Endometrial microvascular endothelial cells (primary cell): ENCODE results near the gene B3GAT2. TPM values are rescaled to one million over a fixed set of nuclear protein-coding genes. Genes with fewer than 3 reads are reported as not detected.

Experiments
- in situ Hi-C: cut with HindIII; loops from 2 replicates; pipeline ENCODE4 v1.10.0; 2017; ENCODE audit warnings: low sequenced_read_pairs, low pct_unique_long_range_greater_than_20kb; ENCODE audit errors: inconsistent ontology term
- total RNA-seq: library from RNA; depleted of rRNA; stranded (reverse); fragments of >200 nt; gene quantifications from one replicate; pipeline ENCODE4 v1.2.3, GENCODE V29; 2015; ENCODE audit errors: inconsistent ontology term

Gene B3GAT2
- total RNA-seq, 1 donor from 2014 or later = not detected

DNA sequence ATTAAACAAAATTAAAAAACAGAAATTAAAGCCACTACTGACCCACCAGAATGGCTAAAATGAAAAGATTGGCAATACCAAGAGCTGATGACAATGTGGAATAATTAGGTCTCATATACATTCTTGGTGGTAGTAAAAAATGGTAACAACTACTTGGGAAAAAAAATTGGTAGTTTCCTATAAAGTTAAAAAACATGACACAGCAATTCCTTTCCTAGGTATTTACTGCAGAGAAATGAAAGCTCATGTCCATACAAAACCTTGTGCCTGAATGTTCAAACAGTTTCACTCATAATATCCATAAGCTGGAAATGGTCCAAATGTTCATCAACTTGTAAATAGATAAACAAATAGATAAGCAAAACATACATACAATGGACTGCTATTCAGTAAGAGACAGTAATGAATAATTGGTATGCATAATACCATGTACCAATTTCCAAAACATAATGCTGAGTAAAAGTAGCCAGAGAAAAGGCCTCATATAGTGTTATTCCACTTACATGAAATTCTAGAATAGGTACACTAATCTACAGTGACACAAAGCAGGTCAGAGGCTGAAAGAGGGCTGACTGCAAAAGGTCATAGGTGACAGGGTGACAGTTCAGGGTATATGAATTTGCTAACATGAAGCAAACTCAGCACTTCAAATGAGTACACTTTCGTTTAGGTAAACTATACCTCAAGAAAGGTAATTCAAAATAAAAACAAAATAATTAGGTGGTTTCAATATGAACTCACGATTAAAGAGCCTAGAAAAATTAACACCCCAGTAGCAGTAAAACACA is 53.0 kb downstream of the B3GAT2 start:
- in situ Hi-C loops = no loop called here

DNA sequence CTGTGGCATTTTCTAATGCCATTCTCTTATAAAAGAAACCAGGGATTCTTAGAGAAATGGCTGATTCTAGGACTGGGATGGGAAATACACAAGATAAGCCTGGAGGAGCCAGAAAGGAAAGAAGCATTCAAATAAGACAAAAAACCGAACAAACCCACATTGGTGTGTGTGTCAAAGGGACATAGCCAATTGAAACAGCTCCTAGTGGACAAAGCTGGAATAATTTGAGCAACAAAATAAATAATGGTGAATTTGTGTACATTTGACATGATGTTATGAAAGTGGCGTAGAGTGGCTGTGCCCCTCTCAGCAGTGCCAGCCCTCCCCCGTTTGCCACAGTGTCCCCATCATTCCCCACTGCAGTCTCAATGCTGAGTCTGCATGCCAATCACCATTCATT is 55.5 kb downstream of the B3GAT2 start:
- in situ Hi-C loops = no loop called here

DNA sequence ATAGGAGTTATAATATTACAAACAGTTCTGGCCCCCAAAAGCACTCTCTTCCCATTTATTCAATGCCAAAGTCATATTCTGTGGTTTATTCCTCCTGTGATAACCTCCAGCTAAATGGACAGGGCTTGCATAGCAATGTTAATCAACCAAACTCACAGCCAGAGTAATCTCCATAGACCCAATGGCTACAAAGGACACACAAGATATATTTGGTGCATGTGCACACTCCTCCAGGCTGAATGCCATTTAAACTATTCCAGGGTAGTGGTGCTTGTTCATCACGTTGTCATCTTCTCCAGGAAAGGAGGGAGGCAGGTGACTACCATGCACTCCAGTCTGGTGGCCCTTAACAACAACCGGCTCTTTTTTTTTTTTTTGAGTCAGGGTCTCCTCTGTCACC is 56.8 kb downstream of the B3GAT2 start:
- in situ Hi-C loops = no loop called here

DNA sequence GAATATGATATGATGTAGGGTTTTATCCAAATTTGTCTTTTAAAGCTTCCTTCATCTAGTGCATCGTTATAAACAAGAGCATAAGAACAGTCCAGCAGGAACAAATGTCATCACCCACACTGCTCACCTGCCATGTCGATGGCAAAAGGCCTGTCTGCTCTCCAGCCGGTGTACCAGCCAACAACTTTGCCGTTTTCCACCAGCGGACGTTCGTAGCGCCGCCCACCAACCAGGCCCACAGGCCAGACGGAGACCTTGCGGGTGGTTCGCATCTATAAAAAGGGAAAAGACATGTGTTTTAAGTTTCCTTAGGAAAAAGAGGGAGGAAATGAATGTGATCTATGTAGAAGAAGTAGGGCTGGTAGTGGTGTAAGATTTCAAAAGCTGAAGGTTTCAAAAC is 62.9 kb downstream of the B3GAT2 start:
- in situ Hi-C loops = no loop called here

DNA sequence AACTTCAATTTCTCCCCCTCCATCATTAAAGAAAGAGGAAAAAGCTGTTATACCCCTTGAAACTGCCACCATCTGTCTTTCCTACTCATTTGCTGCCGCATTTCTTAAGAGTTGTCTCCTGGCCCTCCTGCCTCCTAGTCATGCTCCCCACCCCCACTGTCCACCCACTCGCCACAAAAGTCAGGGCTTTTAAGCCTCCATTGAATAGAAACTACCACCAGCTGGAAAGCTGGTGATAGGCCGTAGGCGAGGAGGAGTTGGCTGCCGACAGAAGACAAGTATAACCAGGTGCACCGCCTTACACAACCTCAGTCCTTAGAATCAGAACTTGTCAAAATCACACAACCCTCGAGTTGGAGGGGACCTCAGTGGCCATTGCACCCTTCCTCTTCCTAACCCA is 67.6 kb downstream of the B3GAT2 start:
- in situ Hi-C loops = no loop called here

DNA sequence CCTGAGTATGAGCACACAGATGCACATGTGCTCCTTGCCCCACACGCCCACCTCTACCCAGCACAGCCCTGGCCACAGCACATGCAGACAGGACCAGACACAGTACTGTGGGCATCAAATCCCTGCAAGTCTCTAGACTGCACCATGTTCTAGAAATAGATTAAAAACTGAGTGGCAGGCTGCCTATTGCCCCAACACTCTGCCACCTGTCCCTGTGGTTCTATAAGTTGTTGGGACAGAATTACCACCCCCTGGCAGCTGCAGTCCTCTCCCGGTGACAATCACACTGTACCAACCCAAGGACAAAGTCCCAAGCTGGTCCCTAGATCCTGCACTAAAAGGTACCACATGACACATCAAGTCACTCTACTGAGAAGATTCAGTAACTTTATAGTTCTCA is 70.2 kb downstream of the B3GAT2 start:
- in situ Hi-C loops = no loop called here

DNA sequence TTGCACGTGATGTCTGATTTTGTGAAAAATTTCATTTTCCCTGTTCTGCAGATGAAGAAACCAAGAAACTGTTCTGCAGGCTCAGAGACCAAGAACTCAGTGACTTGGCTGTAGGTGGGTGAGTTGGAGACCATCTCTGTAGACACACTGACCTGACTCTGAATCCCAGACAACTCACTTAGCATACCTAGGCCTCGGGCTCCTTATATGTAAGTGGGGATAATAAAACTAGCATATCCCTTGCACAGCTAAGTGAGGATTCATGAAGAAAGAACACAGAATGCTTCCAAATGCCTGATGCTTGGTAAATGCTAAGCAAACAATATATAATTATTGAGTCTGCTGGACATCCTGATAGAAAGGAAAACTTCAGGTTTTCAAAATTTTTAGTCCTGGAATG is 70.8 kb downstream of the B3GAT2 start:
- in situ Hi-C loops = no loop called here

DNA sequence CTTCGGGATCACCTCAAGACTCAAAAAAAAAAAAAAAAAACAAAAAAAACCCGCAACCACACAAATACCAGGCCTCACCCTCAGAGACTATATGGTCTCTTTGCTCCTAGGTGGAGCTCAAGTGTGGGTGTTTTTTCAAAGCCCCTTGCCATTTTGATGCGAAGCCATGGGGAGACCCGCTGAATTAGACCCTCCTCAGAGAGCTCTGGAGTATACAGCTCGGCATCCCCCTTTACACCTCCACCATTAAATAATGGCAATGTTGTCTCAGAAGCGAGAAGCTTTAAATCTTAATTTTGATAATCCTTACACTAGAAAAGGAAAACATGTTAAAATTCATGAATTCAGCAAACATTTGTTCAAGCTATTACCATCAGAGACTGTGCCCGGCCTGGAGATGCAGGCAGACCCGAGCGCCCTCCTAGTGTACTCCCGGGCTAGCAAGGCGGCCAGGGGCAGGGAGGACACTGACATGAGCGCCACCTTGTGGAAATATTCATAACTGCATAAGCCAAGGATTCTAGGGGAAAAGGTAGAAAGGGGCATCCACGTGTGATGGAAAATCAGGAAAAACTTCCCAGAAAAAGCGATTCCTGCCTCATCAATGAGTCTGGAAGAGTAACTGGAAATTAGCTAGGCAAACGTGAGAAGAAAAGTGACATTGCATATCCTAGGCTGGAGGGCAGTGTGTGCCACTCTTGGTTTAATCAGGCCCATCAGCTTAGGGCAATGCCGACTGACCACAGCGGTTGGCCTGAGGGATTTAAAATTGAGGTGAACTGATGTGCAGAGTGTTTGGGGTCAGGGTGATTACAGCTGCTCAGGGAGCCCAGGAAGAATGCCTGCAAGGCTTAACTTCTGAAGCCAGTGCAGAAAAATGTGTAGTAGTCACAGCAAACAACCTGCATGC is 72.5 kb downstream of the B3GAT2 start:
- in situ Hi-C loops = no loop called here

DNA sequence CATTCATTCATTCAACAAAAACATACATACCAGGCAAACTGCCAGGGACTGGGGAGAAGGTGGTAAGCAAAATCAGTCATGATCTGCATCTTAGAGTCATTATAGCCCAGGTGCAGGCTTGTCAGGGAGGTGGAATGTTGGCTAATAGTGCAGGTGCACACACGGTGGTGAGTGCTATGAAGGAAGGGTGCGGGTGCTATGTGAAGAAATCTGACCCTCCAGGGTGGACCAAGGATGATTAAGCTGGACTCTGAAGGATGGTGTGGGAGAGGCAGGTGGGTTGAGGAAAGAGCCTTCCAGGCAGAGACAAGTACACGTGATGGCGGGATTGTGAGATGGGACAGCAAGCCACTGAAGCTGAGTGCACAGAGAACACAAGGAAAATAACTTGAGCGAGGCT is 77.4 kb downstream of the B3GAT2 start:
- in situ Hi-C loops = no loop called here

DNA sequence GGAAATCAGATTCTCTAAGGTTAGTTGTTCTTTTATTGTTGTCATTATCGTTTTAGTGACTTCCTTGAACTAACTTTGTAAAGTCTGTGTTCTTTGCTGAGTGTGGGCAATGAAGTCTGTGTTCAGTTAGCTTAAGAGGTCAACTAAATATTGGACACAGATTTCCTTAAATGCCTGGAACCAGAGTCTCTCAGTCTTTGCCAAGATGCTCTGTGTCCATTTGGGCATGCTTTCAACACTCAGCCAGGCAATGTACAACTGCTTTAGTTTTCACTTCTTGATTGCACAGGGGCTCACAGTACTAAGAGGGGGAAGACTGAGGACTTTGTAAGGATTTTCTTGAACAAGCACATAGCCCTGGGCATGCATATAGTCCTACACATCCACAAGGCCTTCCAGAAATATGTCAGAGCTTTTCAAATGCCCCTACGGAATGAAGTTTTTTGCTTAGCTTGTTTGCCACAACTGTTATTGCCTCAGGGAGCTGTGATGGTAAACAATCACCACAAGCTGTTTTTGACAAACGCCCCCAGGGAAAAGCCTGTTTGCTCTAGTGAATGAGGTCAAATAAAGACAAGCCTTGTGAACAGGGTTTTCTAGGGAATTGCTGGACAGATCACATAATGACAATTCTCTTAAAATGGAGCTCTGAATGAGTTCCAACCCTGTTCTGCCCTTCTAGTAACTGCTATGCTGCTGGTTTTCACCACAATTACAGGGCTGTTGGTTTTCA is 82.5 kb downstream of the B3GAT2 start:
- in situ Hi-C loops = no loop called here

DNA sequence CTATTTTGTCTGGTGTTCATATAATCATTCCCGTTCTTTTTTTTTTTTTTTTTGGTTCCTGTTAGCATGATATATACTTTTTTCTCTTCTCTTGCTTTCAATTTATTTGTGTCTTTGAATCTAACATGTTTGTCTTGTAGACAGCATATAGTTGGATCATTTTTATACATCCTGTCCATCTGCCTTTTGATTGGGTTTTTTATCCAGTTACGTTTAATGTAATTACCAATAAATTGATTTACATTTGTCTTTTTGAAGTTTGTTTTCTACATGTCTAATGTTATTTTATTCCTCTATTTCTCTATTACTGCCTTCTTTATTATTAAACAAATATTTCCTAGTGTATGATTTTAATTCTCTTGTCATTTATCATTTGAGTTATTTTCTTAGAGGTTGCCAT is 84.4 kb downstream of the B3GAT2 start:
- in situ Hi-C loops = no loop called here

DNA sequence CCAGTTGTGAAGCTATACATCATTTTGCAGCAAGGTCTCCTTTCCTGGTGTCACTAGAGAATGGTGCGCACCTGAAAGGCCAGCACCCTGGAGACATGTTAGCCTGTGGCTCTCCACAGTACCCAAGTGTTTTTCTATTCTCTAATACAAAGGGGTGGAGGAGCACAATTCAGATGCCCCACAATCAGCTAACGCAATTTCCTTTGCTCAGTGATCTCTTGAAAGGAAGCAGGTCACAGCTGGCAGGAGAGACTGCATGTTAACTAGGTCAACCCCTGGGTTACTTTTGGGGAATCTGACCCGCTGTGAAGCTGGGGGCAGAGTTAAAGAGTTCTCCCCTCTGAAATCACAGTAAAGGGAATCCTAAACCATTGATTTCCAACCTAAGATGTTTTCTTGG is 92.5 kb downstream of the B3GAT2 start:
- in situ Hi-C loops = no loop called here

DNA sequence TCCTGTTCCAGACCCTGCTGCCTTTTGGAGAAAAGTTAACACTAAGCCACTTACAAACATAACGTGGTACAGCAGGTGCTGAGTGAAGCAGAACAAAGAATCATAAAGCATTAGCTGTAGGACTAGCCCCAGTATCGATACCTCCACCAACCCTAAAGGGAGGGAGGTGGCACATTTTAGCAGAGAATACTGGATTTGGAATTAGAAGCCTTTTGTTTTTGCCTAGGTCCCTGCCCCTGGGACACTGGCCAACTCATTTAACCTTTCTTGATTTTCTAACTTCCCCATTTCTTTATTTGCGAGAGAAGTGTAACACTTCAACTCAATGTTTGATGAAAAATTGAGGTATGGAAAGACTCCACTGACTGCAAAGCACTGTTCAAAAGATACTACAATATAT is 93.5 kb downstream of the B3GAT2 start:
- in situ Hi-C loops = no loop called here

DNA sequence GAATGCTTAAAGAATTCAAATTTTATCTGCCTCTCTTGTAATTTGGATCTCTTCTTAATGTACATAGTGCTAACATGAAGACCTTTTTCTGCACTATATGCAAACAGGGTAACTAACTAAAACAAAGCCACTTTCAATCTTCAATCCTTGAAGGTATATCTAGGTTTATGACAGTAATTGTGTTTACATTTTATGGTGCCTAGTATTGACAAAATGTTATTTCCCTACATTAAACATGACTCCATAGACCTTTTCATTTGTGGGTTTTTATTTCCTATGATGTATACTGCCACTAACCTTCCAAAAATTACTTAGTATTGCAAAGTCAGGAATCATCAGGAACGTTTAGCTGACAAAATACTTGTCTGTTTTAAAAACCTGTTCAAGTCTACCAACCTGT is 95.9 kb downstream of the B3GAT2 start:
- in situ Hi-C loops = no loop called here

DNA sequence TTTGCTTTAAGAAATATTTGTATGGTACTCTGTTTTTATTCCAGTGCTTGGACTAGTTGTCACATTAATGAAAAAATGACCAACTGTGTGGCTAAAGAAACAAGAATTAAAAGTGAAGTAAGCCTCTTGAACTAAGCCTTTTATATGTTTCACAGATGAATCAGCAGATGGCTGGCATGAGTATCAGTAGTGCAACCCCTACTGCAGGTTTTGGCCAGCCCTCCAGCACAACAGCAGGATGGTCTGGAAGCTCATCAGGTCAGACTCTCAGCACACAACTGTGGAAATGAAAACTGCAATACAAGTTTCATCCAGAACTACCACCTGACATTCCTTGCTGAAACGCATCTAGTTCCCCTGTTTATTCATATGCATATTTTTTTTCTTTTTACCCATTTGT is 96.8 kb downstream of the B3GAT2 start:
- in situ Hi-C loops = no loop called here

DNA sequence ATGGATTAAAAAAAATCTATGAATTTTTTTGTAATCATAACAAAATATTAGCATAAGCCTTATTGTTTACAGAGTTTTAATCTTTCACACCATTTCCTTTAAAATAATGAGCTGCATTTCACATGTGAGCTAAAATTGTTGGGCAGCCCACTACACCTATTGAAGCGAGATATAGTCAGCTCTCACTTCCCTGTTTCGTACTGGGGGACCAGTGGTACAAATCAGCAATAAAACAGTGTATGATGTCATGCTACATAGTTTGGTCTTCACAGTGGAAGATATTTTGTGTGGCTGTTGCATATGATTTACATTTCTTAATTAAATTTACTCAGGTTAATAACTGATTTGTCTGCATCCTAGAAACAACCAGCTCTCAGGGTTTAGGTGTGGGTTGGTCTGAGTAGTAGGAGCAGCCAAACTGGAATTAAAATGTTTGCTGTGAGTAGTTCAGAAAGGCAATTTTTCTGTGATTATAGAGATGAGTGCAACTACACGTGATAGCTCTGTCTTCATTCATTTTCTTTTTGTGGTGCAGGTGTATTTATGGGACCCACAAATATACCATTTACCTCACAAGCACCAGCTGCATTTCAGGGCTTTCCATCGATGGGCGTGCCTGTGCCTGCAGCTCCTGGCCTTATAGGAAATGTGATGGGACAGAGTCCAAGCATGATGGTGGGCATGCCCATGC is 99.3 kb downstream of the B3GAT2 start:
- in situ Hi-C loops = no loop called here

DNA sequence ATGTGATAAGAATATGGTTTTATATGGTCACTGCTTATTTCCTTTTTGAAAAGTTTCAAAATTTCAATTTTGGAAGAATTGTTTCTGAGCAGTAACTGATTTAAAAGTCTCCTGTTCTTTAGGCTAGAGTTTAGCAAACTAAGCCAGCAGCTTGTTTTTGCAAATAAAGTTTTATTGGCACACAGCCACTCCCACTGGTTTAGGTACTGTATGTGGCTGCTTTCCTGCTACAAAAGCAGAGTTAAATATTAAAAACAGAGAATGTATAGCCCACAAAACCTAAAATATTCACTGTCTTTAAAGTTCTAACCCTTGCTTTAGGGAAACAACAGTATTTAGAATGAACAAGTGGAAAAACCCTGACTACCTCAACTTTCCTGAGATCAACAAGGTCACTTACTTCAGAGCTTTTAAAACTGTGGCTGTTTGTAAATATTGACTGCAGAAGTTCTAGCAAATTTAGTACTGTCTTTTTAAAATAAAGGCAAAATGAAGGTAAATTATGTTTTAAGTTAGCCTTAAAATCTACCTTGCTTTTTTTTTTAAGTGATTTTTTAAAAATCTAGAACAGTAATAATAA is 104.1 kb downstream of the B3GAT2 start:
- in situ Hi-C loops = no loop called here

DNA sequence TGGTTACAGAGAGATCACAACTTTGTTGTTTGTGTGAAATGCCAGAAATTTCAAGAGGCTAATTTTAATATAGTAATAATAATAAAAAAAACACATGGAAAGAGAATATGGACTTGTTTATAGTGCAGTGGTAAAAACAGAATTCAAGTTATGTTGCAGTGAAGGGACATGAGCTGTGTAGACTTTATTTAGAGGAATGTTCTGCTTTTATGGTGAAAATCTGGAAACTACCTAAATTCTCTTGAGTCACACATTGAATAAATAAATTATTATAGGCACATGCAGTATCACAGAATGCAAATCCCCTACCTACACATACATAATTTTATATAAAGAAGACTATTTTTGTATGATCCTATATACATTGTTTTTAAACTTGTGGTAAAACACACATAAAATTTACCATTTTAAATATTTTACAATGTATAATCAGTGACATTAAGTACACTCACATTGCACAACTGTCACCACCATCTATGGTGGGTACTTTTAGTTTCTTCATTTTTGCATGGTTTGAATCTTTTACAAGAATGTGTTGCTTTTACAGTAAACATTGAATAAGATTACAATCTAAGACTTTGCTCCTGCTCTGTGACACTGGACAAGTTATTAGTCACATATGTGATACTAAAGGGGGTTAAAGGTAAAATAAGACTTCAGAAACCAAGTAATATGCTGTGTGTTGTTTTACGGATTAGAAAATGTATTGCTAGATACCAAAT is 107.4 kb downstream of the B3GAT2 start:
- in situ Hi-C loops = no loop called here
